NCI-H1092 treated with DMSO at 0.1 percent for 48 hours (cell line): Measurements from ENCODE around the gene MEMO1.
"Not testable (repeated sequence)": the region's sequence is repeated elsewhere in the genome, so short reads cannot be mapped to it uniquely, and the experiment has no call there.

Experiments used
- DNase-seq: peaks from one replicate; lab custom pipeline; 2025; lab: John Stamatoyannopoulos, UW

The MEMO1 gene

GRCh38 chr2:31907491-31907890 lies 103.3 kb downstream of the MEMO1 start:
- not testable (repeated sequence) for DNase-seq

- DNase-seq, result no peak
Measured at GRCh38 chr2:31903109-31903780, 107.6 kb downstream of the MEMO1 start.

GRCh38 chr2:31901900-31902299 lies 108.9 kb downstream of the MEMO1 start:
- no peak for DNase-seq

- not testable (repeated sequence) for DNase-seq
Measured at GRCh38 chr2:31900156-31900555, 110.7 kb downstream of the MEMO1 start.

- not testable (repeated sequence) for DNase-seq
Measured at GRCh38 chr2:31898346-31898745, 112.5 kb downstream of the MEMO1 start.

- DNase-seq, result not testable (repeated sequence)
Measured at GRCh38 chr2:31897340-31897739, 113.5 kb downstream of the MEMO1 start.

GRCh38 chr2:31896293-31896692 lies 114.5 kb downstream of the MEMO1 start:
- DNase-seq, result no peak

GRCh38 chr2:31894656-31895055 lies 116.2 kb downstream of the MEMO1 start:
- DNase-seq, result no peak

- DNase-seq, result no peak
Measured at GRCh38 chr2:31893094-31893493, 117.7 kb downstream of the MEMO1 start.

- no peak for DNase-seq
Measured at GRCh38 chr2:31889044-31889443, 121.8 kb downstream of the MEMO1 start.

GRCh38 chr2:31888550-31888949 lies 122.3 kb downstream of the MEMO1 start:
- no peak for DNase-seq

GRCh38 chr2:31886700-31887099 lies 124.1 kb downstream of the MEMO1 start:
- DNase-seq, result no peak

GRCh38 chr2:31877008-31877407 lies 133.8 kb downstream of the MEMO1 start:
- DNase-seq, result no peak

GRCh38 chr2:31874071-31874470 lies 136.7 kb downstream of the MEMO1 start:
- no peak for DNase-seq

- DNase-seq, result no peak
Measured at GRCh38 chr2:31865215-31865614, 145.6 kb downstream of the MEMO1 start.

- no peak for DNase-seq
Measured at GRCh38 chr2:31863867-31864266, 146.9 kb downstream of the MEMO1 start.

GRCh38 chr2:31863015-31863656 lies 147.7 kb downstream of the MEMO1 start:
- not testable (repeated sequence) for DNase-seq

GRCh38 chr2:31859959-31860358 lies 150.8 kb downstream of the MEMO1 start:
- no peak for DNase-seq

GRCh38 chr2:31853521-31853920 lies 157.3 kb downstream of the MEMO1 start:
- DNase-seq, result no peak

GRCh38 chr2:31842150-31842549 lies 168.7 kb downstream of the MEMO1 start:
- DNase-seq, result not testable (repeated sequence)

- DNase-seq, result no peak
Measured at GRCh38 chr2:31835450-31835849, 175.4 kb downstream of the MEMO1 start.

- DNase-seq, result no peak
Measured at GRCh38 chr2:31832363-31832762, 178.4 kb downstream of the MEMO1 start.

- DNase-seq, result no peak
Measured at GRCh38 chr2:31831585-31831984, 179.2 kb downstream of the MEMO1 start.

- no peak for DNase-seq
Measured at GRCh38 chr2:31828891-31829290, 181.9 kb downstream of the MEMO1 start.
